DND-41 (cell line): ENCODE data around the gene TREH.

ENCODE experiments used
- CTCF ChIP-seq: IDR thresholded peaks from 2 replicates; pipeline ENCODE4 v1.5.1; 2012; ENCODE audit warnings: borderline replicate concordance, low read length, moderate library complexity, mild to moderate bottlenecking; ENCODE audit not compliant: poor library complexity, severe bottlenecking; ENCODE audit errors: extremely low read depth
- EZH2 ChIP-seq: IDR thresholded peaks from 3 replicates; pipeline ENCODE4 v1.6.1; 2012; ENCODE audit warnings: borderline replicate concordance, low read depth, mild to moderate bottlenecking, moderate library complexity, low read length, inconsistent platforms; ENCODE audit not compliant: severe bottlenecking

GRCh38 chr11:118697346-118697745, 17.9 kb upstream of the TREH start:
- TF ChIP-seq CTCF: no peak
- TF ChIP-seq EZH2: no peak
